Right lobe of liver (tissue), 6 donors: ENCODE results near the gene SUGCT. TPM values are rescaled to one million over a fixed set of nuclear protein-coding genes. Genes with fewer than 3 reads are reported as not detected.

Experiments used
- ATAC-seq, 4 donors: fragments of 200-7000 bp; cut with Tn5 transposase; one replicate each; pipeline ENCODE4 v1.9.1; 2020; ENCODE audit warnings: mild to moderate bottlenecking in 4 of 4, moderate library complexity in 4 of 4
- DNase-seq, 3 donors: peaks; one replicate each; pipeline ENCODE4 v3.0.0-alpha.2; 2020
- H3K27ac ChIP-seq, 3 donors: fragments of 200-600 bp; one replicate each; pipeline ENCODE4 v1.8.0; 2022
- H3K27me3 ChIP-seq, 2 donors: fragments of 200-600 bp; one replicate each; pipeline ENCODE4 v1.8.0; 2022
- H3K36me3 ChIP-seq, 4 donors: fragments of 200-600 bp; sonication (generic) in 1 of 4; one replicate each; pipeline versions ENCODE4 v1.5.1 to v1.8.0; 2017 to 2022; ENCODE audit warnings: control low read depth in 1 of 4
- H3K4me1 ChIP-seq, 4 donors: fragments of 200-600 bp; sonication (generic) in 1 of 4; one replicate each; pipeline versions ENCODE4 v1.5.1 to v1.8.0; 2017 to 2022; ENCODE audit warnings: control low read depth in 1 of 4
- H3K4me3 ChIP-seq, 3 donors: fragments of 200-600 bp; one replicate each; pipeline ENCODE4 v1.8.0; 2022
- H3K9me3 ChIP-seq, 4 donors: fragments of 200-600 bp; sonication (generic) in 1 of 4; one replicate each; pipeline versions ENCODE4 v1.5.1 to v1.8.0; 2017 to 2022; ENCODE audit warnings: control low read depth in 1 of 4
- POLR2A ChIP-seq: fragments of 450-650 bp; IDR thresholded peaks from one replicate; pipeline ENCODE4 v1.6.1; 2017; ENCODE audit warnings: antibody characterized with exemption, mild to moderate bottlenecking
- WGBS: methylation state at CpG from one replicate; pipeline ENCODE4 v1.1.6; 2018; ENCODE audit warnings: low coverage, low lambda C conversion rate; ENCODE audit not compliant: insufficient coverage; ENCODE audit errors: missing lambda C conversion rate; 5-methylcytosine and 5-hydroxymethylcytosine counted together
- intact Hi-C, 2 donors: fragments of 100-400 bp; cut with DNase I; formaldehyde crosslinking; loops; one replicate each; pipeline versions ENCODE4 v1.11.2 to v1.14.1; 2022
- small RNA-seq, 2 experiments: library from RNA; depleted of rRNA; stranded (forward); fragments of <200 nt; gene quantifications; one replicate each; pipeline ENCODE3, GENCODE V24; 2016
- total RNA-seq, 6 experiments: library from RNA; depleted of rRNA in 2 of 6; stranded (reverse); fragments of >200 nt in 2 of 6; fragmentation: NEBNext Ultra II Directional in 3 of 6; extraction: Animal tissue kit (Norgen Biotek cat#: 25700) in 3 of 6; gene quantifications; one replicate each; pipeline versions ENCODE4 v1.1.0 to v1.2.4, GENCODE V29; 2016 to 2023
- TF ChIP-seq, protein P1 (sequence below), 4 donors: fragments of 200-600 bp in 3 of 4; fragments of 450-650 bp in 1 of 4; IDR thresholded peaks; one replicate each; pipeline versions ENCODE4 v1.5.1 to v1.8.0; 2016 to 2022; ENCODE audit warnings: antibody characterized with exemption in 4 of 4, mild to moderate bottlenecking in 2 of 4
- donor health status: DM: no; HTN: yes; CAD: no.
- donor health status: DM: no; HTN: no; CAD: no.
- donor health status: DM: no; HTN: no; CAD: no.
- donor health status: DM: no; HTN: yes; CAD: no.
- donor health status: DM: no; HTN: yes; CAD: no.

SUGCT gene
- total RNA-seq, 6 experiments from 2014 or later: 10.1 to 21.0 (median 14.2) TPM

DNA sequence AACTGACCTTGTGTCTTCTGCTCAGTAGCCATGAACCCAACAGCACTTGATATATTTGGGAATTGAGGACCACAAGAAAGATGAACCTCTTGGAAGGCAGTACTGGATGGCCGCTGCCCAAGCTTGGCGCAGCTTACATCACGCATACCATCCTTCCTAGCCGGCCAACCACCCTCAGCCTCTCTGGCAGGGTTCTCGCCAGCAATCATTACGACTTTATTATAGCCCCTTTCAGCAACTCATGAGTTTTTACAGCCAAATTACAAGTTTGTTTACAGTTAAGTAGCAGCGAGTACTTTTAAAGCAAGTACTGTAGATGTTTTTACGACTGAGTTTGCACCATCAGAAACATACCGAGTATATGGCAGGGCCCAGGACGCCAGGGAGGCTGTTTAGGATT is 769.1 kb downstream of the SUGCT start:
- TF ChIP-seq, protein P1, sequence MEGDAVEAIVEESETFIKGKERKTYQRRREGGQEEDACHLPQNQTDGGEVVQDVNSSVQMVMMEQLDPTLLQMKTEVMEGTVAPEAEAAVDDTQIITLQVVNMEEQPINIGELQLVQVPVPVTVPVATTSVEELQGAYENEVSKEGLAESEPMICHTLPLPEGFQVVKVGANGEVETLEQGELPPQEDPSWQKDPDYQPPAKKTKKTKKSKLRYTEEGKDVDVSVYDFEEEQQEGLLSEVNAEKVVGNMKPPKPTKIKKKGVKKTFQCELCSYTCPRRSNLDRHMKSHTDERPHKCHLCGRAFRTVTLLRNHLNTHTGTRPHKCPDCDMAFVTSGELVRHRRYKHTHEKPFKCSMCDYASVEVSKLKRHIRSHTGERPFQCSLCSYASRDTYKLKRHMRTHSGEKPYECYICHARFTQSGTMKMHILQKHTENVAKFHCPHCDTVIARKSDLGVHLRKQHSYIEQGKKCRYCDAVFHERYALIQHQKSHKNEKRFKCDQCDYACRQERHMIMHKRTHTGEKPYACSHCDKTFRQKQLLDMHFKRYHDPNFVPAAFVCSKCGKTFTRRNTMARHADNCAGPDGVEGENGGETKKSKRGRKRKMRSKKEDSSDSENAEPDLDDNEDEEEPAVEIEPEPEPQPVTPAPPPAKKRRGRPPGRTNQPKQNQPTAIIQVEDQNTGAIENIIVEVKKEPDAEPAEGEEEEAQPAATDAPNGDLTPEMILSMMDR (IDR thresholded peaks at IDR 0.05): no peak
- no peak for TF ChIP-seq POLR2A
- no peaks in the 10 kb centered on the region for H3K36me3 ChIP-seq
- no peak for ATAC-seq

DNA sequence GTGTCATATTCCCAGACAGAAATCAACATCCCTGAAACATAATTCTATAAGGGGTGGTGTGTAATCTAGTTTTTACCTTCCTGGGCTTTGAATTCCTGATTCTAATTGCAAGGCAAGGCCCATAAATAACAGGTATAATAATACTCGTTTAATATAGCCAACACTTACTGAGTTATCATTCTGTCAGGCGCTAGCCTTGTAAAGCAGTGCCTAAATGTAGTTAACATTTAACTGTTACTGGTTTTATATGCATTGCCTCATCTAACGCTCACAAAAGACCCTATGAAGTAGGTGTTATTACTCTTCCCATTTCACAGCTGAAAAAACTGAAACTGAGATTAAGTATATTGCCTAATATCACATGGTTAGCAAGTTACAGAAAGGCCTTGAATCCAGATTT is 772.5 kb downstream of the SUGCT start:
- Histone ChIP-seq H3K9me3 (no peaks in the 10 kb centered on the region), H3K4me1 (no peaks in the 10 kb centered on the region), H3K27me3 (no peaks in the 10 kb centered on the region), H3K36me3 (no peaks in the 10 kb centered on the region), H3K4me3 (no peak overlapping the region), H3K27ac (no peak overlapping the region)
- DNase-seq: no peak
- no peak for ATAC-seq
- intact Hi-C loops: no loop called here
- 85% methylated on average over 3 of the region's 3 CpGs for WGBS
- TF ChIP-seq, protein P1 (IDR thresholded peaks at IDR 0.05): no peak
- TF ChIP-seq POLR2A: no peak

More for the DNA sequence above, 769.1 kb downstream of the SUGCT start:
- H3K27ac ChIP-seq: no peak overlapping the region
- H3K27me3 ChIP-seq: no peaks in the 10 kb centered on the region
- WGBS: 85% methylated on average over 7 of the region's 10 CpGs
- H3K4me3 ChIP-seq: no peak overlapping the region
- no peaks in the 10 kb centered on the region for H3K9me3 ChIP-seq
- no peaks in the 10 kb centered on the region for H3K4me1 ChIP-seq
- intact Hi-C loops: no loop called here
- no peak for DNase-seq

DNA sequence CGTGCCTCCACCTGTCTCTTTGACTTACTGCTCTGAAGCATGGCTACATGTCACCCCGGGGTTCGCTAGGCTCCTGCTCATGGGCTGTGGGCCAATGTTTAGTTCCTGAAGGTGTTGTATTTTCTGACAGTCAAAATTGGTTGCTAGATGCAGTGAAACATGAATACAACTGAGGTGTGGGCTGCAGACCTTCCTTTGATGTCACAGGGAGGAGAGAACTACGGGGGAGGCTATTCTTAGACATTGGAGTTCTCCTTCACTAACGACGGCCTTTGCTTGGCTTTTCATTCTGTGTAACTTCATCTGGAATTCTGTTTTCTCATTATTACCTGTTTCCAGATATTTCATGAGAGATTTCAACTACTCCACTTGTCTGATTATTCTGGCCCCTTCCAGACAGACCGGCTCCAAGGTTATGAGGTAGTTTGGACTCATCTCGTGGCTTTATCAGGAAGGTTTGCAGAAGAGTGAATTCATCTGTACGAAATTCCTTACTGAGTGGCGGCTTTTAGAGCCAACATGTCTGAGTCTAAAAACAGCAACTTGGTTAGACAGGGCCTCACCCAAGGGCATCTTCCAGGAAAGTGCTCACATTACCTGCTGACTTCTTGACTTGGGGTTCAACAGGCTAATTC is 774.7 kb downstream of the SUGCT start:
- 58% methylated on average over 4 of the region's 10 CpGs for WGBS
- Histone ChIP-seq H3K27ac (no peak overlapping the region), H3K4me1 (no peaks in the 10 kb centered on the region), H3K36me3 (no peaks in the 10 kb centered on the region), H3K27me3 (no peaks in the 10 kb centered on the region), H3K9me3 (no peaks in the 10 kb centered on the region), H3K4me3 (no peak overlapping the region)
- ATAC-seq: no peak
- TF ChIP-seq, protein P1 (IDR thresholded peaks at IDR 0.05): no peak
- TF ChIP-seq POLR2A: no peak
- intact Hi-C loops: no loop called here
- DNase-seq: no peak

Small RNA genes within 50 kb of the gene (small RNA-seq; reads per million reads assigned to genes)
- 0 reads per million in 2 experiments for gene AC006023.1
- gene AC006023.2: 0 reads per million in 2 experiments

Other genes with a start within 250 kb of the SUGCT start
- 10 to 100 TPM; 21.2 to 35.2 (median 27.1) TPM for gene CDK13, start 184.7 kb upstream of the SUGCT start, total RNA-seq
- gene MPLKIP, start 383 bp upstream of the SUGCT start, total RNA-seq: 10 to 100 TPM; 18.4 to 59.9 (median 38.9) TPM